GM21390 (cell line): Measurements from ENCODE around the gene KDM2B.

Experiments
- ATAC-seq: cut with Tn5 transposase; IDR thresholded peaks from one replicate; pipeline ENCODE4 v1.9.1; 2021; ENCODE audit not compliant: unreplicated experiment

KDM2B gene

GRCh38 chr12:121466794-121467637, 113.8 kb downstream of the KDM2B start:
- ATAC-seq: peak; percentile 82

- ATAC-seq: peak; percentile 8
Observed at GRCh38 chr12:121465921-121466793, 114.7 kb downstream of the KDM2B start.

- no peak for ATAC-seq
Observed at GRCh38 chr12:121464331-121464730, 116.5 kb downstream of the KDM2B start.

- ATAC-seq: no peak
Observed at GRCh38 chr12:121461048-121461447, 119.8 kb downstream of the KDM2B start.

GRCh38 chr12:121456551-121456950, 124.3 kb downstream of the KDM2B start:
- no peak for ATAC-seq

- no peak for ATAC-seq
Observed at GRCh38 chr12:121455766-121456420, 124.9 kb downstream of the KDM2B start.

- ATAC-seq: no peak
Observed at GRCh38 chr12:121454921-121455320, 125.9 kb downstream of the KDM2B start.

GRCh38 chr12:121453629-121454028, 127.2 kb downstream of the KDM2B start:
- no peak for ATAC-seq

GRCh38 chr12:121452985-121453360, 127.8 kb downstream of the KDM2B start:
- ATAC-seq: no peak

GRCh38 chr12:121452340-121452984, 128.4 kb downstream of the KDM2B start:
- ATAC-seq: no peak

- ATAC-seq: no peak
Observed at GRCh38 chr12:121451961-121452339, 128.9 kb downstream of the KDM2B start.

GRCh38 chr12:121448771-121449315, 132.0 kb downstream of the KDM2B start:
- ATAC-seq: no peak

- ATAC-seq: no peak
Observed at GRCh38 chr12:121446750-121447149, 134.1 kb downstream of the KDM2B start.

- ATAC-seq: no peak
Observed at GRCh38 chr12:121444842-121445202, 136.0 kb downstream of the KDM2B start.

GRCh38 chr12:121443911-121444841, 136.6 kb downstream of the KDM2B start:
- ATAC-seq: no peak

GRCh38 chr12:121443193-121443870, 137.5 kb downstream of the KDM2B start:
- no peak for ATAC-seq

- no peak for ATAC-seq
Observed at GRCh38 chr12:121442028-121442948, 138.5 kb downstream of the KDM2B start.

- no peak for ATAC-seq
Observed at GRCh38 chr12:121441555-121441954, 139.3 kb downstream of the KDM2B start.
